ENCODE measurements around the gene CLCN6.

Gene CLCN6

GRCh38 chr1:11880911-11881748, 75.1 kb downstream of the CLCN6 start:
- DNase-seq: no peak

GRCh38 chr1:11881749-11882441, 75.9 kb downstream of the CLCN6 start:
- DNase-seq: no peak

GRCh38 chr1:11882814-11883538, 77.0 kb downstream of the CLCN6 start:
- no peak for DNase-seq

- DNase-seq: no peak
These were observed 79.9 kb downstream of the CLCN6 start for GRCh38 chr1:11885916-11886315.

- DNase-seq: no peak
These were observed 81.1 kb downstream of the CLCN6 start for GRCh38 chr1:11886986-11887665.

GRCh38 chr1:11887666-11888007, 81.6 kb downstream of the CLCN6 start:
- no peak for DNase-seq

GRCh38 chr1:11888206-11888876, 82.3 kb downstream of the CLCN6 start:
- no peak for DNase-seq

GRCh38 chr1:11888877-11889208, 82.9 kb downstream of the CLCN6 start:
- DNase-seq: no peak

- DNase-seq: no peak
These were observed 85.6 kb downstream of the CLCN6 start for GRCh38 chr1:11891433-11892186.

All from effector CD4-positive, alpha-beta T cell (primary cell).